UCSD-AML1 (cell line): ENCODE results near the gene YTHDF2.
"Not testable (repeated sequence)": the region's sequence is repeated elsewhere in the genome, so short reads cannot be mapped to it uniquely, and the experiment has no call there.

ENCODE experiments used
- DNase-seq: peaks from one replicate; lab custom pipeline; 2025; ENCODE audit not compliant: unreplicated experiment; lab: John Stamatoyannopoulos, UW

YTHDF2 gene

GRCh38 chr1:28758420-28758819, 21.7 kb downstream of the YTHDF2 start:
- no peak for DNase-seq

- no peak for DNase-seq
Measured at GRCh38 chr1:28759257-28759656, 22.5 kb downstream of the YTHDF2 start.

DNA sequence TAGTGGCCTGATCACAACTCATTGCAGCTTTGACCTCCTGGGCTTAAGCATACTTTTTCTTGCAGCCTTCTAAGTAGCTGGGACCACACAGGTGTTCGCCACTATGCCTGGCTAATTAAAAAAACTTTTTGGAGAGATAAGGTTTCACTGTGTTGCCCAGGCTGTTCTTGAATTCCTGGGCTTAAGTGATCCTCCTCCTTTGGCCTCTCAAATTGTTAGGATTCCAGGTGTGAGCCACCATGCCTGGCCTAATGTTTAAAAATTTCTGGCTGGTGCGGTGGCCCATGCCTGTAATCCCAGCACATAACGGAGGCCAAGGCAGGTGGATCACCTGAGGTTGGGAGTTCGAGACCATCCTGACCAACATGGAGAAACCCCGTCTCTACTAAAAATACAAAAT, 24.4 kb downstream of the YTHDF2 start:
- no peak for DNase-seq

DNA sequence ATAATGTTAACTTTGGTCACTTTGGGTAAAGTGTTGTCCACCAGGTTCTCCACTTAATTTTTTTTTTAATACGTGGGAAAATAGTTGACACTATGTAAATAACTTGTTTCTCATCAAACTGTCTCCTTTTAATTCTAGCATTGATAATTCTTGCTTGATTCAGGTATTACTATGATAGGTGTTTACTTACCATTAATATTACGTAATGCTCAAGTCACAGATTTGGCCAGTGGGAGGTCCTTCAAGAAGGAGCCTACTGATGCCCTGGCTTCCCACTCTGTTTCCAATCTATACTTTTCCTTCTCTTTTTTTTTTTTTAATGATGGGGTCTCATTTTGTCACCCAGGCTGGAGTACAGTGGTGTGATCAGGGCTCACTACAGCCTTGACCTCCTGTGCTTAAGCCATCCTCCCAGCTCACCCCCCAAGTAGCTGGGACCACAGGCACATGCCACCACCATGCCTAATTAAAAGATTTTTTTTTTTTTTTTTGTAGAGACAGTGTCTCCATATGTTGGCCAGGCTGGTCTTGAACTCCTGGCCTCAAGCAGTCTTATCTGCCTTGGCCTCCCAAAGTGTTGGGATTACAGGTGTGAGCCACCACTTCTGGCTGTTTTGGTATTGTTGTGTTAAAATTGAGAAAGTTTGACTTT, 29.9 kb downstream of the YTHDF2 start:
- DNase-seq, result no peak

GRCh38 chr1:28770601-28771165, 33.9 kb downstream of the YTHDF2 start:
- DNase-seq, result no peak

- DNase-seq, result not testable (repeated sequence)
Measured at GRCh38 chr1:28771921-28772320, 35.2 kb downstream of the YTHDF2 start.

DNA sequence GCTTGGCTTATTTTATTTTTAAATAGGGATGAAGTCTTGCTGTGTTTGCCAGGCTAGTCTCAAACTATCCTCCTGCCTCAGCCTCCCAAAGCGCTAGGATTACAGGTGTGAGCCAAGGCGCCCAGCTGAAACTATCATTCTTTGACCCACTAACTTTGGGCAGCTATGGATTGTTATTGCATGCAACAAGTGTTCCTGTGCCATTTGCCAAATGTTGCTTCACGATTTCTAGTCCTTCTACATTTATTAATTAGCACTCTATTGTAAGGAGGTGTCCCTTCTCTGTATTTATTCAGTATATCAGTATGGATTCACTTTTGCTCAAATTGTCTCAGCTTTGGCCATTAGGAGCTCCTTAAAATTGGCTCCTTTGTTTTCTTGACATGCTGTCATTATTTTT, 36.4 kb downstream of the YTHDF2 start:
- no peak for DNase-seq

- no peak for DNase-seq
Measured at GRCh38 chr1:28775121-28775942, 38.6 kb downstream of the YTHDF2 start.

DNA sequence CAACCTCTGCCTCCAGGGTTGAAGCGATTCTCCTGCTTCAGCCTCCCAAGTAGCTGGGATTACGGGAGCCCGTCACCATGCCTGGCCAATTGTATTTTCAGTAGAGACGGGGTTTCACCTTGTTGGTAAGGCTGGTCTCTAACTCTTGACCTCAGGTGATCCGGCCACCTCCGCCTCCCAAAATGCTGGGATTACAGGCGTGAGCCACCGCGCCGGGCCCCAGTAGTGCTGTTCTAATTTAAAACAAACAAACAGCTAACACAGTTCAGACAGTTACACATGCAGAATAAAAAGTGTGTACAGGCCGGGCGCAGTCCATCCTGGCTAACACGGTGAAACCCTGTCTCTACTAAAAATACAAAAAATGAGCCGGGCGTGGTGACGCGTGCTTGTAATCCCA, 39.6 kb downstream of the YTHDF2 start:
- no peak for DNase-seq

DNA sequence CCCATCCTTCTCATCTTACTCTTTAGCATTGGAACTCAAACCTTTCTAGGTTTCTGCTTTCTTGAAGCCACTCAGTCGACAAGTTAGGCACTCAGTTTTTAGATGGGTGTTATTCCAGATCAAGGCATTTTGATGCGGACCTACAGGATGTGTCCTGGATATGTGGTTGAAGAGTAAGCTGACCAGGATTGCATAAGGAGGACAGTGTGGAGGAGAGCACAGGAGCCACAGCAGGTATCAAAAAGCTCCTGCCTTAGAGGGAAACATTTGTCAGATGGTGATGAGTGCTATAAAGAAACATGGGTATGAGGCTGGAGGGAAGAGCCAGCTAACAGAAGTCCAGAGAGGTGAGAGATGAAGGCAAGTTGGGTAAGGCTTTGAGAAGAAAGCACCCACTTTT, 41.3 kb downstream of the YTHDF2 start:
- no peak for DNase-seq

DNA sequence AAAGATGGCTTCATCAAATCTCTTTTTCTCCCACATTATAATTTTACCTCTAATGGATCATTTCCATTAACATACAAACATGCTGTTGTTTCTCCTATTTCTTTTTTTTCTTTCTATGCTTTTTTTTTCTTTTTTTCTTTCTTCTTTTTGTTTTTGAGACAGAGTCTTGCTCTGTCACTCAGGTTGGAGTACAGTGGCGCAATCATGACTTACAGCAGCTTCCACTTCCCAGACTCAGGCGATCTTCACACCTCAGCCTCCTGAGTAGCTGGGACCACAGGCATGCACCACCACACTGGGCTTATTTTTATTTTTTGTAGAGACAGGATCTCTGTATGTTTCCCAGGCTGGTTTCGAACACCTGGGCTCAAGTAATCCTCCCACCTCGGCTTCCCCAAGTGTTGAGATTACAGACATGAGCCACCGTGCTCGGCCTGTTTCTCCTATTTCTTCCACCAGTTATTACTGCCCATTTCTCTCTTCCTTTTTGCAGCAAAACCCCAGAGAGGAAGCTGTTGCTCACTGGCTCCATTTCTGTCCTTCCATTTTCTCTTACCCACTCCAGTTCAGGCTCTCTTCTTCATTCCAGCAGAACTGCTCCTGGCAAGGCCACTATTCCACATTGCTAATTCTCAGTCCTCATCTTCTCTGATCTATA, 43.1 kb downstream of the YTHDF2 start:
- DNase-seq, result no peak

DNA sequence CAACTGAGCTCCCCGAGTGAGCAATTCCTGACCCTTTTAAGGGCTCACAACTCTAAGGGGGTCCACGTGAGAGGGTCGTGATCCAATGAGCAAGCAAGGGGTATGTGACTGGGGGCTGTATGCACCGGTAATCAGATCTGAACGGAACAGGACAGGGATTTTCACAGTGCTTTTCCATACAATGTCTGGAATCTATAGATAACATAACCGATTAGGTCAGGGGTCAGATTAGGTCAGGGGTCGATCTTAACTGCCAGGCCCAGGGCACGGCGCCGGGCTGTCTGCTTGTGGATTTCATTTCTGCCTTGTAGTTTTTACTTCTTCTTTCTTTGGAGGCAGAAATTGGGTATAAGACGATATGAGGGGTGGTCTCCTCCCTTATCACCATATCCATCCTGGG, 44.6 kb downstream of the YTHDF2 start:
- DNase-seq, result no peak

- no peak for DNase-seq
Measured at GRCh38 chr1:28782011-28782410, 45.3 kb downstream of the YTHDF2 start.

DNA sequence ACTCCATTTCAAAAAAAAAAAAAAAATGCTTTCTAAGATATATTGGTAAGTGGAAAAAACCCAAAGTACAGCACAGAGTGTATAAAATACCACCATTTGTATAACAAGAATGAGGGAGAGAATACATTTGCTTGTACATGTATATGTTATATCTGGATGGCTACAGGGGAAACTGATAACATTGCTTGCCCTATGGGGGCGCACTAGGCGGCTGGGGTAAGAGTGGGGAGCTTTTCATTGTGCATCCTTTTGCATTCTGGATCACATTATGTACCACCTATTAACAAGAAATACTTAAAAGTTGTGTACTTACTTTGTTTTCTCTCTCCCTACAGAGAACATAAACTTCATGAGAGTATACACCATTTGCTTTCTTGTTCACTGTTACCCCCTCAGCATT, 46.6 kb downstream of the YTHDF2 start:
- no peak for DNase-seq

DNA sequence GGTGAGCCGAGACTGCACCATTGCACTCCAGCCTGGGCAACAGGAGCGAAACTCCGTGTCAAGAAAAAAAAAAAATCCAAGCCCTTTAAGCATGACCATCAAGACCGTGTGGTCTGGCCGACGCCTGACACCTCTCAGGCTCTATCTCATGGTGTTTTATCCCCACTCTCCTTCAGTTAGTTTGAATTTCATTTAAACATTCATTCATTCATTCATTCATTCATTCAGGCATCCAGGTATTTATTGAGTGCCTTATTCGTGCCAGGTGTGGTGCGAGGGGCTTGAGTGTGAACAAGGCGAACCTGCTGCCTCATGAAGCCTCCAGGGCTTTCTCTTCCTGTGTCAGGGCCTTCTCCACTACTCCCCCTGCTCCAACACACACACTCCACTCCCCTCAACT, 52.7 kb downstream of the YTHDF2 start:
- no peak for DNase-seq

GRCh38 chr1:28789816-28790215, 53.1 kb downstream of the YTHDF2 start:
- DNase-seq, result no peak

DNA sequence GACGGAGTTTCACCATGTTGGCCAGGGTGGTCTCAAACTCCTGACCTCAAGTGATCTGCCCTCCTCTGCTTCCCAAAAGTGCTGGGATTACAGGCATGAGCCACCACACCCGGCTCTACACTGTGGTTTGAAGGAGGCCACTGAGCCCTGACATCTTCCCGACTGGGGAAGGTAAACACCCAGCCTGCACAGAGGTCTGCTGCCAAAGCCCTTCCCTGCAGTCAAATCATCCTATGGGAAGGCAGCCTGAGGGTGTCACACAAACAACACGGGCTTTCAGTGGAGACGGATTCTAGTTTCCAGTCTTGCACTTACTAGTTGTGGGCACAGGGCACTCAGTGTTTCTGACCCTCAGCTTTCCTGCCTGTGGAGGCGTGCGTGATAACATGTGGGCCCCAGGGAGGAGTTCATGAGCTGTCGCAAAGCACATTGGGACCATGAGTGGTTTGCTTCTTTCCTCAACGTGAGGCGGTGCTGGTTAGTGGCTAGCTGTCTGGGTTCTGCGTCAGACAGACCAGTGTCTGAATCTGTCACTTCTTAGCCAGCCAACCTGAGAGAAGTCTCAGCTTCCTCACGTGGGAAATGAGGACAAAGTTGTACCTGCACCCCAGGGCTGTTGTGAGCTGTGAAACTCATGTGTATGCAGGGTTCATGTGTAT, 53.8 kb downstream of the YTHDF2 start:
- no peak for DNase-seq

GRCh38 chr1:28791929-28792328, 55.2 kb downstream of the YTHDF2 start:
- not testable (repeated sequence) for DNase-seq

- DNase-seq, result no peak
Measured at GRCh38 chr1:28792644-28793121, 55.9 kb downstream of the YTHDF2 start.

- not testable (repeated sequence) for DNase-seq
Measured at GRCh38 chr1:28794582-28794981, 57.8 kb downstream of the YTHDF2 start.
